Measurements from ENCODE around the gene ASTN1. TPM values are rescaled to one million over a fixed set of nuclear protein-coding genes. Genes with fewer than 3 reads are reported as not detected.

ASTN1 gene
- total and polyA plus RNA-seq, 12 donors = 0.14 to 0.88 (median 0.34) TPM

DNA sequence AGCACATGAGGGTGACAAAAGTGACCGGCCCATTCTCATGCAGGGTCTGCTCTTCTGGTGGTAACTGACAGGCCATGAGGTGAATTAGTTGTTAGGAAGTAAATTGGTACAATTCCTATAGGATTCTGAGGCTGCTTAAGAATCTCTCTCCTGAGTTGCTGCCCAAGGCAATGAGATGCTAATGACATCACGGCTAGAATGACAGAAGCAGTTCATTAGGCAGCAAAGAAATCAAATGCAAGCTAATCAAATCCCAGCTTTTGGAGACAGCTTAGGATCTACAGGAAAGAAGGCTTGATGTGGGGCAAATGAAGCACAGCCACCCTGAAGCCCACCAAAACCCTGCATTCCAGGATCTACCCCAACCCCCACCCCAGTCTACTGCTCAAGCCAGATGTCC lies 265.2 kb downstream of the ASTN1 start:
- H3K27ac ChIP-seq = no peak overlapping the region
- H3K4me1 ChIP-seq = peaks cover 3 to 18% (median 11%) of the 10 kb centered on the region in 9 donors
- WGBS, 2 donors = 90% methylated on average over 2 of the region's 2 CpGs
- ATAC-seq (no peak), DNase-seq (no peak)
- no peak for TF ChIP-seq CTCF (IDR thresholded peaks at IDR 0.05)
- H3K4me3 ChIP-seq = no peak overlapping the region
- H3K27me3 ChIP-seq = peaks cover 0 to 36% (median 16%) of the 10 kb centered on the region in 7 donors
- H3K36me3 ChIP-seq = no peaks in the 10 kb centered on the region
- no peaks in the 10 kb centered on the region for H3K9me3 ChIP-seq
- intact Hi-C loops (cut with DNase I) = loop anchor here in 9 of 10 donors (2.0 to 10.0 kb wide), 13 partner anchors 48 to 1048 kb away; no protein-coding TSS in a partner anchor

DNA sequence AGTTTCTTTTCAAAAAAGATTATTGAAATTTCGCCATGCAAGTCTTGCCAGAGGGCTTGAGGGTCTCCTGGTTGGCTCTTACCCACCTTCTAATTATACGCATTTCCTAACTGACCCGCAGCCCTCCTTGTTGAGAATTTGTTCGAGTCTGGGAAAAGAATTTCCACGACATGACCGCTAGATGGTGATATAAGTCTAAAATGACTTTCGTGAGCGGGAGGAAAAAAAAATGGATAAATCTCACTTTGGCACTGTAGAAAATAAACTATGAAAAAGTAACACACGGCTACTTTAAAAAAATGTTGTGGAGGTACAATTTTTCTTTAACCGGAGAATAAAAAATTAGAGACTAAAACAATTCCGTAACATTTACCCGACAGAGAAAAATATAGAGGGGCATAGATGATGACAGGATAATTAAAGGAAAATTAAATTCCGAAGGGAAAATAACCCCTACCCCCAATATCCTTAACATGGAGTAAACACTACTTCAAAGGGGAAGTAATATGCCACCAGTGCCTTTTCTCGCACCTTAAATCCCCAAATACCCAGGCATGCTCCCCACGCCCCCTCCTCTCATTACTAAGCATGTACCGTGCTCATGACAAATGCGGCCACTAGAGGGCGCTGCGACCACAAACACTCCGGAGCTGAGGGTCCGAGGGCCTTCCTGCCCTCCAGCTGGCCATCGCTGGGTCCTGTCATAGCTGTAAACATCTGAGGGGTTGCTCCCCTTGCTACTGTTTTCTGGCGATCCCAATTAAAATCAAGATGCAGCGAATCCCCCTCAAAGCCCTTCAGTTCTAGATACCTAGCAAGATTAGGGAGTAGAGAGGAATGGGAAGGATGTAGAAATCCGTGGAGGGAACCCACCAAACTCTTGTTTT lies 266.9 kb downstream of the ASTN1 start:
- no peaks in the 10 kb centered on the region for H3K9me3 ChIP-seq
- no peaks in the 10 kb centered on the region for H3K36me3 ChIP-seq
- DNase-seq (peak; percentile 38 to 55), ATAC-seq (peak; percentile 34 to 83 (median 74))
- H3K27ac ChIP-seq = no peak overlapping the region
- H3K4me1 ChIP-seq = peaks cover 0 to 9% (median 5%) of the 10 kb centered on the region in 9 donors
- peak overlapping the region in 6 of 10 donors; percentile 23 to 41 (median 32) for H3K4me3 ChIP-seq
- H3K27me3 ChIP-seq = peaks cover 0 to 35% (median 12%) of the 10 kb centered on the region in 7 donors
- intact Hi-C loops (cut with DNase I) = loop anchor here (1.0 to 10.0 kb wide), 18 partner anchors 50 to 1050 kb away; no protein-coding TSS in a partner anchor
- TF ChIP-seq CTCF (IDR thresholded peaks at IDR 0.05) = peak; percentile 53 to 77 (median 68)
- 4 to 5% methylated on average over 25 of the region's 25 CpGs for WGBS, 2 donors

DNA sequence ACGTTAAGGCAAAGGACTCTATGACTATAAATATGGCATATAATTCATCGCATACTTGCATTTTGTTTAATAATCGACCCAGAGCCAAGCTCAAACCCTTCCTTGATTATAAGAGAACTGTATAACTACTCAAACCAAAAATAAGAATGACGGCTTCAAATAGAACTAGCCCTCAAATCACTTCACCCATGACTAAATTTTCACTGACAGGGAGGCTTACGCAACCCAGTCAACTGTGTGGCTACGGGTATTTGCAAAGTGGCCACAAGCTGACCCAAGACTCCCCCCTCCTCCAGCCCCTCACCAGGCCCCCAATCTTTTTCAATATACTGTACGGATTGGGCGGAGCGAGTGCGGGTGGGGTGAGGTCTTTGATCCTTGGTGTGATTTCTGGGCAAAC lies 268.3 kb downstream of the ASTN1 start:
- 79 to 87% methylated on average over 10 of the region's 10 CpGs for WGBS, 2 donors
- Histone ChIP-seq H3K9me3 (no peaks in the 10 kb centered on the region), H3K27ac (no peak overlapping the region), H3K4me1 (peaks cover 0 to 9% (median 5%) of the 10 kb centered on the region in 9 donors), H3K36me3 (no peaks in the 10 kb centered on the region), H3K4me3 (no peak overlapping the region), H3K27me3 (peaks cover 0 to 24% (median 6%) of the 10 kb centered on the region in 7 donors)
- TF ChIP-seq CTCF (IDR thresholded peaks at IDR 0.05) = no peak
- intact Hi-C loops (cut with DNase I) = loop anchor here (2.0 to 10.0 kb wide), 16 partner anchors 51 to 1051 kb away; no protein-coding TSS in a partner anchor
- ATAC-seq (no peak), DNase-seq (no peak)

- H3K27me3 ChIP-seq = peaks cover 0 to 17% (median 6%) of the 10 kb centered on the region in 7 donors
- H3K4me1 ChIP-seq = peaks cover 0 to 9% (median 5%) of the 10 kb centered on the region in 9 donors
- no peak for ATAC-seq
- TF ChIP-seq CTCF (IDR thresholded peaks at IDR 0.05) = no peak
- 91 to 93% methylated on average over 8 of the region's 8 CpGs for WGBS, 2 donors
- no peaks in the 10 kb centered on the region for H3K36me3 ChIP-seq
- no peak overlapping the region for H3K4me3 ChIP-seq
- intact Hi-C loops (cut with DNase I) = loop anchor here in 5 of 10 donors (10.0 kb wide), 4 partner anchors 460 to 1050 kb away; no protein-coding TSS in a partner anchor
- DNase-seq = no peak
- H3K9me3 ChIP-seq = no peaks in the 10 kb centered on the region
- H3K27ac ChIP-seq = no peak overlapping the region
Observed at GRCh38 chr1:176894450-176894849, 270.1 kb downstream of the ASTN1 start.
